SK-MEL-5 (cell line): ENCODE measurements around the gene CLDN12. TPM values are rescaled to one million over a fixed set of nuclear protein-coding genes. Genes with fewer than 3 reads are reported as not detected.
"Not testable (repeated sequence)": the region's sequence is repeated elsewhere in the genome, so short reads cannot be mapped to it uniquely, and the experiment has no call there.

Experiments
- DNase-seq: peaks from one replicate; pipeline ENCODE4 v3.0.0-alpha.2; 2016; ENCODE audit warnings: low read depth, low spot score
- in situ Hi-C: cut with HindIII; loops from 2 replicates; pipeline ENCODE4 v1.10.0; 2016; ENCODE audit warnings: low sequenced_read_pairs, high pct_unique_total_duplicates, low pct_unique_long_range_greater_than_20kb
- total RNA-seq: library from RNA; depleted of rRNA; stranded (reverse); fragments of >200 nt; shearing (Covaris generic); gene quantifications from 2 replicates; pipeline ENCODE4 v1.2.3, GENCODE V29; 2014

Gene CLDN12
- total RNA-seq, 1 experiment from 2014 or later = 151 TPM

DNA sequence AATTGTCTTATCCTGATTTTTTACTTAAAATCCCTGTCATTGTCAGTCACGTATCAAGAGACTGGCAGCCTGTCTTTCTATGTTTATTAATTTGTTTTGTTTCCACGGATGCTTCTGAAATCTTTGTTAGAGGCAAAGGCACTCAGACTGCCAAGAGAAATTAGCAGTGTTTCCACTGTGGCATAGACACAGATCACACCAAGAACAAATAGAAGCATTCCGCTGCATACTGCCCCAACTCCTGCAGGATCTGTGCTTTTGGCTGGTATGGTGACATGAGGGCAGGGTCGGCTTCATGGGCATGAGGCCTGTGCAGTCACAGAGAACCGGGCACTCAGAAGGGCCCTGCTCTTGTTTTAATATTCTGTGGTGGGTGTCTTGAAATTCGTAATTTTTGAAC, 18.4 kb downstream of the CLDN12 start:
- in situ Hi-C loops = loop anchor here (25.0 kb wide), 1 partner anchor 109 kb away; the partner anchor contains the start of gene FAM237B
- DNase-seq = no peak

GRCh38 chr7:90424720-90425119, 21.5 kb downstream of the CLDN12 start:
- in situ Hi-C loops = loop anchor here (25.0 kb wide), 1 partner anchor 112 kb away; the partner anchor contains the start of gene FAM237B
- no peak for DNase-seq

DNA sequence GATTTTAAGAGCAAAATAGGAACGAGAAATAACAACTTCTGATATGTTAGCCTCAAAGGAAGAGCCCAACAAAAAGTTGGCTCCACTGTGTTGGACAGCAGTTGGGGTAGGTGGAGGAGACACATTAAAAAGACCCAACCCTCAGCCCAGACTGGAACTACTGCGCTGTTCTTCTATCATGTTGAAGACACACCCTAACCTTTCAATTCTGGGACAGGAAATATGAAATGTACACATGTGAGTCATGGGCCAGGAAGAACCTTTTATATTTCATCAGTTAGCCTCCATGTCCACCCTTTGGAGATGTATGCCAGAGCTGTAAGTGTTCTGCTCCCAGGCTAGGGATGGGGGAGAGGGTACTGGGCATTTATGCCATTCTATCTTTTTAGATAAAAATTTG, 22.1 kb downstream of the CLDN12 start:
- no peak for DNase-seq
- in situ Hi-C loops = no loop called here

DNA sequence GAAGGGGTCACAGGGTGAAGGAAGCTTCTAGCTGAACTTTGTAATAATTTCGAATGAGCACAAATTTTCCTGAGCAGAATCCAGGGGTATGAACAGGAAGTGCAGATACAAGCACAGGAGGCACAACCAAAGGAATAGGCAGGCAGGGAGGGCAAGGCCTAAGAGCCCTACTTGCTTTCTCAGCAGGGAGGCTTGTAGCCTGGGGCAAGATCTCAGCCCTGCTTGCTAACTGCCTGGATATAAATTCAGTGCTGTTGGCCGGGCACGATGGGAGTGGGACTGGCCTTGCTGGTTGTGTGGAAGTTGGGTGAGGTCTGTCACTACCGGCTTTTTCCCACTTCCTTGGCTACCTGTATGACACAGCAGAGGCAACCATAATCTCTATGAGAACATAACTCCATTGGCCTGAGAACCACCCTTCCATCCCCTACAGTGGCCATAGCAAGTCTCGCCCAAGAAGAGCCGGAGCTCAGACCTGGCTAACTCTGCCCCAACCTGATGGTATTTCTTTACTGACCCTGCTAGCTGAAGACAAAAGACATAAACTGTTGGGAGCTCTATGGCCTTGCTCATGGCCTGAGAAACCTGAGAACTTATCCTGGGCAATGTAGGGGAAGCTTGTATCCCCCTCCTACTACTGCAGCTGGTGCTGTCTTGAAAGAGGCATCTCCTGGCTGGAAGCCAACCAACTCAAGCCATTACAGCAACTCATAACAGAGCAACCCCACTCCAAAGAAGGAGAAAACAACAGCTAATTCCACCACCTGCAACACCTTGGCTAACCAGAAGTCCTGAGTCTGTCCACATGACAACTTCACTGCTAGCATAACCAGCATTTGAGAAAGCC, 27.6 kb downstream of the CLDN12 start:
- in situ Hi-C loops = no loop called here

DNA sequence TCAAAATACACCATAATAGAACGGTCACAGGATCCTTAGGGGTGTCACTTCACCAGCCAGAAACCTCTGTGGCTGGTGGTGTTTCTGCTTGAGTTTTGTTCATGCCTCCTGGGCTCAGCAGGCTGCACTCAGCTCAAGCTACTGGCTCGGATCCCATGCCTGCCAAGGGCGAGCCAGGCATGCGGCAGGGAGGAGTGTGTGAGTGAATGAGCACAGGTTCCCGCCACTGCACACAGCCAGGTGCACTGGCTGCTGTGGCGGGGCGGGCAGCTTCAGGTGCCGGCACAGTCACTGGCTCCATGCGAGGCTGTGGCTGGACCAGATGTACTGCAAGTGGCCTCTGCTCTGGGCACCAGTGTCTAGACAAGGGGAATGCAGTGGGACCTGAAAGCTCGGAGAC, 29.5 kb downstream of the CLDN12 start:
- in situ Hi-C loops = no loop called here
- DNase-seq = no peak

More for the DNA sequence above, 27.6 kb downstream of the CLDN12 start:
- DNase-seq = no peak

DNA sequence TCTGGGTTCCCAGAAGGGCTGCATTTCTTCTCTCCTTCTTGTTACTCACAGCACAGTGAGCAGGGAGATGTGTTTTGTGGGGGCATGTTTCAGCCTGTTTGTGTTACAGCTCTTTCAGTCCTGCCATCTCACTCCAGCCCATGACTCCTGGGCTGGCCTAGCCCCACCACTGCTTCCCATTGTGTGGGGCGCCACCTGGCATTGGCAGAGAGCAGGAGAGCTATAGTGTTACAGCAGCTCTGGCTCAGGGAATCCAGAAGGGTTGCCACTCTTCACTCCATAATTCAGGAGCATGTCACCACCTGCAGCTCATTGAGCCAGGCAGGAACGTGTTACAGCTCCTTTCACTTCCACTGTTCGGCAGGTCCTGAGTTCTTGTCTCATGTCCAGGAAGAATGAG, 30.0 kb downstream of the CLDN12 start:
- in situ Hi-C loops = no loop called here
- no peak for DNase-seq

GRCh38 chr7:90445633-90446032, 42.4 kb downstream of the CLDN12 start:
- in situ Hi-C loops = no loop called here

DNA sequence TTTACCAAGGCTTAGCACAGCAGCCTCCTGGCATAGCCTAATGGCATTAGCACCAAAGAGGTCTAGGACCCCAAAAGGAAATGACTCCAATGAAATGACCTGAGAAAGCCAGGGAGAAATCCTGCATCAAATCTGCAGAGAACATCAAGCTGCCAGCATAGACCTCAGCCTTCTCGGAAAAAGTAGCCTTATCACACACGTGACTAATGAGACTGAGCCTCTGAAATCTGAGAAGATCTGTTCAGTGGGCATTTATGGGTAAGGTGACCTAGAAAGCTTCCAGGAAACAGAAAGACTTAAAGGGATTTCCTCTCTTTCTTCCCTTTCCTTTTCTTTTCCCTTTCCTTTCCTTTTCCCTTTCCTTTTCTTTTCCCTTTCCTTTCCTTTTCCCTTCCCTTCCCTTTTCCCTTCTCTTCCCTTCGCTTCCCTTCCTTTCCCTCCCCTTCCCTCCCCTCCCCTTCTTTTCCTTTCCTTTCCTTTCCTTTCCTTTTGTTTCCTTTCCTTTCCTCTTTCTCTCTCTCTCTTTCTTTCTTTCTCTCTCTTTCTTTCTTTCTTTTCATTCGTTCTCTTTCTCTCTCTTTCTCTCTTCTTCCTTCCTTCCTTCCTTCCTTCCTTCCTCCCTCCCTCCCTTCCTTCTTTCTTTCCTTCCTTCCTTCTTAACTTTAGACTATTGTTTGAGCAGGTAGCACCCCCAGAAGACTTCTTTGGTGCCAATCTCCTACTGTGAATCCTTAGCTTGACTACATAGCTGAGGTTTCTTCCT, 43.1 kb downstream of the CLDN12 start:
- no peak for DNase-seq
- in situ Hi-C loops = no loop called here

More at GRCh38 chr7:90445633-90446032, 42.4 kb downstream of the CLDN12 start:
- no peak for DNase-seq

DNA sequence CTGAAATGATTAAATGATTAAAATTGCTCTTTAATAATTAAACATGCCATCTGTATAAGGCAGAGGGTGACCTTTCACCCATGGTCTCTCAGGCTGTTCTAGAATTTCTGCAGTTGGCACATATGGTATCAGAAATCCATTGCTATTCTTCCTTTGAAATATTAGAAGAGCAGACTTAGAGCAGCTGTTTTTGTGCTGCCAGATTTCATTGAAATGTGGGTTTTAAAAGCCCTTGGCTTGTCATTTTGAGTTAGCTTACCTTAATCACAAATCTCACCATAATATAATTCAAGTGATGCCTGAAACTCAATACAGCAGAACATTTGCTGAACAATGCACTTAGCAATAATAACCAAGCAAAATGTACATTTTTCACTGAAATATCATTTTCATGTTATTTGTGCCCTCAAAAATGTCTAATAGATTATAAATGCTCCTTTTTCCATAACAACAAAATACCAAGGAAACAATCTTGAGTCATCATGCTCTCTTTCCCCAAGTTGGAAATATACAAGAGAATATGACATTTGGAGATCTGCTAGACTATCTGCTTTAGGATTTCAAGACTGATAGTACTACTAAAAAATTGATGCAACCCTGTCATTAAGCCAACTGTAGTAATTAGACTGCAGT, 50.1 kb downstream of the CLDN12 start:
- in situ Hi-C loops = no loop called here
- no peak for DNase-seq

DNA sequence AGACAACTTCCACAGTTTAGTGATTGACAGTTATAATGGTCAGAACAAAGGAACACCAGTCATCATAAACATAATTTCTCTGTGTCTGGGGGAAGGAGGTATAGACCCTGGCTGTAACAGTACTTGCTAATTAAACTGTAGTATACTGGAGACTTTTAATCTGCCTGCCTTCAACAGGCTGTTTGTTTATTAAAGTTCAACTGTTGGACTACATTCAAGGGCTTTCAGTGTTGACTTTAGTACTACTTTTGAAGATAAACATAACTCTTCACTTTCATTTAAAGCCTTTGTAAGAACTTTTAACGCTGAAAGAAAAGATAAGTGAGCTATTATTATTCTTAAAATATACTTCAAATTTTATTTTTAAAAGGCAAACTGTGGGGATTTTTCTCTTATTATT, 50.7 kb downstream of the CLDN12 start:
- in situ Hi-C loops = no loop called here
- no peak for DNase-seq

DNA sequence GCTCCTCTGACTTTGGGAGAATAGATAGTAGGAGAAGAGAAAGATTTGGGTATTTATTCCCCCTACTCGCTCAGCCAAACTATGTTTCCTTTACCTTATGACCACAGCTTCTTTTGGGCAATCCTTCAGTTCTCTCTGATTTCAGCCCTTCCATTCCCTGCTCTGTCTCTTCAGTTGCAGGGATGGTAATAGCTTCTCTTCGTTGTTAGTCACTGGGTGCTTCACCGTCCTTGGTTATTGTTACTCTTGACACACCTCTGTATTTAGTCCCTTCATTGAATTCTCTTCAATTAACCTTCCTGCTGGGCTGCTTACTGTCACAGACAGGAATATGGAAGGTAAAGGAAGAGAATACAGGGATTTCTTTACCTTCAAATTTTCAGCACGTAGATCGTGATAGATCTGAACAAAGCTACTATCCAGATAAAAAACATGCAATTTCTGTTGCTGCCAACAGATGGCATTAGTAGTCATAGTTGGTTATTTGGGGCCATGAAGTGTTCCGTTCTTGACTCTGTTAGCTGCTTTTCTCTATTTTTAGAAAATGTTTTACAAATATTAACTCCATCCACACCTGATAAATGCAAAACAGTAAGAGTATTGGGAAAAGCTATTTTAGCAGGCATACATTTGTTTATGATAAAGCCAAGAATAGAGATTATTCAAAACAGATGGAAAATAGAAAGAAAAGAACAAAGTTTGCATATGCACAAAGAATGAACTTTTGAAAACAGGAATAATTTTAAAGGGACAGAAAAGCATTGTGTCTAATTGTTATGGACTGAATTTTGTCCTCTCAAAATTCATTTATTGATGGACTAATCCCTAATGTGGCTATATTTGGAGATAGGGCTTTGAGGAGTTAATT, 52.1 kb downstream of the CLDN12 start:
- in situ Hi-C loops = no loop called here
- DNase-seq = peak; percentile 80

DNA sequence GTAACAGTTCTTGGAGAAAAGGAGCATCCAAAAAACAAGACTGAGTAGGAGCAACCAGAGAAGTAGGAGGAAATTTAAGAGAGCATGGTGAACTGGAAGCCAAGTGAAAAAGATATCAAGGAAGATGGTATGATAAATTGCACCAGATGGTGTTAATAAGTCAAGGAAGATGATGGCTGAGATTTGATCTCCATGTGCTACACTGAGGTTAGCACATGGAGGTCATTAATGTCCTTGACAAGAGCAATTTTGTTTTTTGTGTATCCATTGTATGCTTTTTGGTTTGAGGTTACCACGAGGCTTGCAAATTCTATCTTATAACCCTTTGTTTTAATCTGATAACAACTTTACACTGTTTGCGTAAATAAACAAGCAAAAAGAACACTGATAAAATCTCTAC, 54.8 kb downstream of the CLDN12 start:
- no peak for DNase-seq
- in situ Hi-C loops = no loop called here

DNA sequence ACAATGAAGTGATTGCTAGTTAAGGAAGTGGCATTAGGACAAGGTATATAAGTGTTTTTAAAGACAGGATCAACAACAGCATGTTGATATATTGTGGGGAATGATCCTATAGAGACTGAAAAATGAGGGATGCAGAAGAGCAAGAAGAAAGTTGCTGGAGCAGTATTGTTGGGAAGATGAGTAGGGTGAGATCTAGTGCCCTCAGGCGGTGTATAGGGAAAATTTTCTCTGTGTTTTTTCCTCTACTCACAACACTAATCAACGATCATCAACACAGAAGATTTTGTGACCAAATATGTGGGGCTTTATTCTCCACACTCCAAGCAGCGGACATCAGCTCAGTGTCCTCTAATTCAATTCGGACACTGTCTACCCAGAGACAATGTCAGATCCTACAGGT, 56.6 kb downstream of the CLDN12 start:
- in situ Hi-C loops = no loop called here
- DNase-seq = peak; percentile 52

DNA sequence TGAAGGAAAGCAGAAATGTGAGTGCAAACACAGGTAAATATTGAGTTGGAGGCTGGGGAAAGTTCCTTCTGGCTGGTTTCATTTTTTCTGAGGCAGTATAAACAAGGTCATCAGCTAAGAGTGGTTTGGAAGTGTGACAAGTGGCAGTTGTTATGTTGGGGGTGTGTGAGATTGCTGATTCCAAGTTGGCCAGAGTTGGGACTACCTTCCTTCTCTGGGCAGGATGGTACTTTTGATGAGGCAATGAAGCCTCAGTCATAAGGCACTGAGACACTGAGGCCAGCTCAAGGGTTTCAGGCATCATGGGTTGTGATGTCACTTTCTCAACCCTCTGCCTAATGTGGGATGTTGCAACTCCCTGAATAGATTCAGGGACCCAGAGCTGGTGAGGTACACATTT, 58.0 kb downstream of the CLDN12 start:
- DNase-seq = no peak
- in situ Hi-C loops = no loop called here

GRCh38 chr7:90463151-90463628, 59.9 kb downstream of the CLDN12 start:
- in situ Hi-C loops = not testable (repeated sequence)
- peak; percentile 21 for DNase-seq
